WTC11 (cell line): Measurements from ENCODE around the gene STK24.
"Not testable (repeated sequence)": the region's sequence is repeated elsewhere in the genome, so short reads cannot be mapped to it uniquely, and the experiment has no call there.

Experiments used
- CREB1 ChIP-seq: sonication (generic); formaldehyde crosslinking; IDR thresholded peaks from 2 replicates; pipeline ENCODE4 v1.8.0; 2023; ENCODE audit warnings: mild to moderate bottlenecking, missing genetic modification reagents
- TF ChIP-seq, protein P1 (sequence below): fragments of 200-600 bp; IDR thresholded peaks from 2 replicates; pipeline ENCODE4 v1.8.0; 2022; ENCODE audit warnings: antibody characterized with exemption

DNA sequence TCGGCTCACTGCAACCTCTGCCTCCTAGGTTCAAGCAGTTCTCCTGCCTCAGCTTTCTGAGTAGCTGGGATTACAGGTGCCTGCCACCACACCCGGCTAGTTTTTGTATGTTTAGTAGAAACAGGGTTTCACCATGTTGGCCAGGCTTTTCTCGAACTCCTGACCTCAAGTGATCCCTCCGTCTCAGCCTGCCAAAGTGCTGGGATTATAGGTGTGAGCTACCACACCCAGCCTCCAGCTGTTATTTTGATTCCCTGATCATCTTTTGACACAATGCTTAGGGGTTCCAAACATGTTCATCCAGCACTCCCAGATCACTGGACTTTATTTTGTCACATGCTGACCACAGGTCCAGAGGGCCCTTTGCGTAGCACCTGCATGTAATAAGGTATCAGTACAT, 47.7 kb upstream of the STK24 start:
- TF ChIP-seq CREB1 (CRISPR knock-in tag): not testable (repeated sequence)
- TF ChIP-seq, protein P1, sequence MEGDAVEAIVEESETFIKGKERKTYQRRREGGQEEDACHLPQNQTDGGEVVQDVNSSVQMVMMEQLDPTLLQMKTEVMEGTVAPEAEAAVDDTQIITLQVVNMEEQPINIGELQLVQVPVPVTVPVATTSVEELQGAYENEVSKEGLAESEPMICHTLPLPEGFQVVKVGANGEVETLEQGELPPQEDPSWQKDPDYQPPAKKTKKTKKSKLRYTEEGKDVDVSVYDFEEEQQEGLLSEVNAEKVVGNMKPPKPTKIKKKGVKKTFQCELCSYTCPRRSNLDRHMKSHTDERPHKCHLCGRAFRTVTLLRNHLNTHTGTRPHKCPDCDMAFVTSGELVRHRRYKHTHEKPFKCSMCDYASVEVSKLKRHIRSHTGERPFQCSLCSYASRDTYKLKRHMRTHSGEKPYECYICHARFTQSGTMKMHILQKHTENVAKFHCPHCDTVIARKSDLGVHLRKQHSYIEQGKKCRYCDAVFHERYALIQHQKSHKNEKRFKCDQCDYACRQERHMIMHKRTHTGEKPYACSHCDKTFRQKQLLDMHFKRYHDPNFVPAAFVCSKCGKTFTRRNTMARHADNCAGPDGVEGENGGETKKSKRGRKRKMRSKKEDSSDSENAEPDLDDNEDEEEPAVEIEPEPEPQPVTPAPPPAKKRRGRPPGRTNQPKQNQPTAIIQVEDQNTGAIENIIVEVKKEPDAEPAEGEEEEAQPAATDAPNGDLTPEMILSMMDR: not testable (repeated sequence)
